ENCODE measurements around the gene CCNE1. TPM values are rescaled to one million over a fixed set of nuclear protein-coding genes. Genes with fewer than 3 reads are reported as not detected.

The CCNE1 gene
- total and polyA plus RNA-seq, 9 of the 15 experiments (the other 6 are each of a cell fraction or from before 2014, with no cell fraction given): 6.2 to 41.0 (median 31.6) TPM

GRCh38 chr19:29872224-29872731, 60.5 kb downstream of the CCNE1 start (continued):
- no peak for TF ChIP-seq ZSCAN29 (IDR thresholded peaks at IDR 0.05)
- TF ChIP-seq ZBTB17 (CRISPR knock-in tag; IDR thresholded peaks at IDR 0.05): no peak
- no peak for TF ChIP-seq EHMT2 (IDR thresholded peaks at IDR 0.05)
- TF ChIP-seq PURB (CRISPR knock-in tag; IDR thresholded peaks at IDR 0.05; ENCODE audit: low read depth): no peak
- no peak for TF ChIP-seq HMGN3 (IDR thresholded peaks at IDR 0.05; ENCODE audit: borderline replicate concordance, extremely low read depth, insufficient read length, low read depth, low read length)
- TF ChIP-seq KLF6 (CRISPR knock-in tag; IDR thresholded peaks at IDR 0.05; ENCODE audit: borderline replicate concordance): no peak
- peak in 1 of 2 experiments; percentile 28; a peak in 1 of 4 replicates for TF ChIP-seq RAD21 (CRISPR knock-in tag; conservative IDR thresholded peaks at IDR 0.05 in 1 of 2, IDR thresholded peaks at IDR 0.05 in 1 of 2)
- no peak for TF ChIP-seq DIDO1 (tag; IDR thresholded peaks at IDR 0.05; ENCODE audit: low read depth)
- no peak for TF ChIP-seq VEZF1 (CRISPR knock-in tag; IDR thresholded peaks at IDR 0.05)
- TF ChIP-seq NR2C1 (IDR thresholded peaks at IDR 0.05): no peak
- no peak for TF ChIP-seq NR2C1 (tag; IDR thresholded peaks at IDR 0.05)
- TF ChIP-seq ZKSCAN8 (CRISPR knock-in tag; IDR thresholded peaks at IDR 0.05): peak; percentile 98
